DOHH2 (cell line): Measurements from ENCODE around the gene SQSTM1.

Source experiments
- H3F3A ChIP-seq: fragments of 200-600 bp; sonication (generic), shearing (Covaris generic); 2 replicates; pipeline ENCODE4 v1.6.0; 2016; ENCODE audit warnings: antibody characterized with exemption, mild to moderate bottlenecking; ENCODE audit not compliant: control insufficient read depth, insufficient read depth
- H3K27ac ChIP-seq: fragments of 200-600 bp; sonication (generic); 2 replicates; pipeline ENCODE4 v1.5.1; 2014; ENCODE audit warnings: low read depth, mild to moderate bottlenecking, low read length, moderate library complexity
- H3K27me3 ChIP-seq: fragments of 200-600 bp; sonication (generic); 2 replicates; pipeline ENCODE4 v1.6.1; 2014; ENCODE audit warnings: mild to moderate bottlenecking, low read length, mixed read lengths; ENCODE audit not compliant: control insufficient read depth
- H3K36me3 ChIP-seq: fragments of 200-600 bp; sonication (generic); 2 replicates; pipeline ENCODE4 v1.6.1; 2014; ENCODE audit warnings: mild to moderate bottlenecking, low read length, moderate library complexity, mixed read lengths; ENCODE audit not compliant: control insufficient read depth
- H3K4me1 ChIP-seq: fragments of 200-600 bp; sonication (generic); 2 replicates; pipeline ENCODE4 v1.6.1; 2014; ENCODE audit warnings: mild to moderate bottlenecking, low read length, mixed read lengths; ENCODE audit not compliant: control insufficient read depth
- H3K4me2 ChIP-seq: fragments of 200-600 bp; sonication (generic); 2 replicates; pipeline ENCODE4 v1.6.0; 2014; ENCODE audit warnings: mild to moderate bottlenecking, low read length, moderate library complexity
- H3K4me3 ChIP-seq: fragments of 200-600 bp; sonication (generic); 2 replicates; pipeline ENCODE4 v1.5.1; 2014; ENCODE audit warnings: mild to moderate bottlenecking, low read length, mixed read lengths
- H3K79me2 ChIP-seq: fragments of 200-600 bp; sonication (generic); 2 replicates; pipeline ENCODE4 v1.6.1; 2014; ENCODE audit warnings: mild to moderate bottlenecking, low read length, mixed read lengths; ENCODE audit not compliant: control insufficient read depth
- H3K9me2 ChIP-seq: fragments of 200-600 bp; sonication (generic); replicated peaks from 2 replicates; pipeline ENCODE4 v1.6.1; 2014; ENCODE audit warnings: mild to moderate bottlenecking, low read length, mixed read lengths; ENCODE audit not compliant: control insufficient read depth
- H3K9me3 ChIP-seq: fragments of 200-600 bp; sonication (generic); 2 replicates; pipeline ENCODE4 v1.6.1; 2014; ENCODE audit warnings: antibody characterized with exemption, low read length, mixed read lengths; ENCODE audit not compliant: control insufficient read depth, insufficient read depth
- H4K20me1 ChIP-seq: fragments of 200-600 bp; sonication (generic); 2 replicates; pipeline ENCODE4 v1.6.0; 2014; ENCODE audit warnings: low read depth, mild to moderate bottlenecking, antibody characterized with exemption, low read length, moderate library complexity; ENCODE audit not compliant: control insufficient read depth, insufficient read depth
- EZH2phosphoT487 ChIP-seq: fragments of 200-600 bp; sonication (generic); IDR thresholded peaks from 2 replicates; pipeline ENCODE4 v1.6.1; 2017; ENCODE audit warnings: borderline replicate concordance, mild to moderate bottlenecking, antibody characterized with exemption, low read length, moderate library complexity, mixed read lengths
- TF ChIP-seq, protein P1 (sequence below): fragments of 200-600 bp; sonication (generic); IDR thresholded peaks from one replicate; pipeline ENCODE4 v1.5.1; 2014; ENCODE audit warnings: antibody characterized with exemption, mild to moderate bottlenecking, low read depth, low read length; ENCODE audit not compliant: poor library complexity, severe bottlenecking

SQSTM1 gene

DNA sequence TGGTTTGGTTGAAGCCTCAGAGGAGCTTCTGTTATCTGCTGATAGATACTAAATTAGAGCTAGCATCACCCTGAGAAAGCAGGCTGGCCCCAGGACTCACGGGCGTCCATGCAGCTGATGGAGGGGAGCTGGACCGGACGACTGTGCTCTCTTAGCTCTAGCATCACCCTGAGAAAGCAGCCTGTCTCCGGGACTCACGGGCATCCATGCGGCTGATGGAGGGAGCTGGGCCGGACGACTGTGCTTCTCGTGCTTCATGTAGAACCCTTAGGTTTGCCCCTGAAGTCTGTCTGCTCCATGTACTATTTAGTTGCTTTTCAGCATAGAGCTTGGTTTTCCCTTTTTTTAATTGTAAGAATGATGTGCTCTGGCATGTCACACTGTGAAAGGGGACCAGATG, 43.2 kb upstream of the SQSTM1 start:
- no peaks in the 10 kb centered on the region for H3K79me2 ChIP-seq
- no peaks in the 10 kb centered on the region for H3K9me2 ChIP-seq
- H3K4me3 ChIP-seq, result no peak overlapping the region
- TF ChIP-seq, protein P1, sequence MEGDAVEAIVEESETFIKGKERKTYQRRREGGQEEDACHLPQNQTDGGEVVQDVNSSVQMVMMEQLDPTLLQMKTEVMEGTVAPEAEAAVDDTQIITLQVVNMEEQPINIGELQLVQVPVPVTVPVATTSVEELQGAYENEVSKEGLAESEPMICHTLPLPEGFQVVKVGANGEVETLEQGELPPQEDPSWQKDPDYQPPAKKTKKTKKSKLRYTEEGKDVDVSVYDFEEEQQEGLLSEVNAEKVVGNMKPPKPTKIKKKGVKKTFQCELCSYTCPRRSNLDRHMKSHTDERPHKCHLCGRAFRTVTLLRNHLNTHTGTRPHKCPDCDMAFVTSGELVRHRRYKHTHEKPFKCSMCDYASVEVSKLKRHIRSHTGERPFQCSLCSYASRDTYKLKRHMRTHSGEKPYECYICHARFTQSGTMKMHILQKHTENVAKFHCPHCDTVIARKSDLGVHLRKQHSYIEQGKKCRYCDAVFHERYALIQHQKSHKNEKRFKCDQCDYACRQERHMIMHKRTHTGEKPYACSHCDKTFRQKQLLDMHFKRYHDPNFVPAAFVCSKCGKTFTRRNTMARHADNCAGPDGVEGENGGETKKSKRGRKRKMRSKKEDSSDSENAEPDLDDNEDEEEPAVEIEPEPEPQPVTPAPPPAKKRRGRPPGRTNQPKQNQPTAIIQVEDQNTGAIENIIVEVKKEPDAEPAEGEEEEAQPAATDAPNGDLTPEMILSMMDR, result no peak
- TF ChIP-seq EZH2phosphoT487, result no peak
- no peaks in the 10 kb centered on the region for H3K27me3 ChIP-seq
- no peaks in the 10 kb centered on the region for H3K9me3 ChIP-seq
- H3K36me3 ChIP-seq, result peaks cover 49% of the 10 kb centered on the region
- H3K27ac ChIP-seq, result no peak overlapping the region
- H3K4me2 ChIP-seq, result no peak overlapping the region
- H3F3A ChIP-seq, result peaks cover 4% of the 10 kb centered on the region; the same call in 1 of the 2 replicates
- no peaks in the 10 kb centered on the region for H3K4me1 ChIP-seq
- no peaks in the 10 kb centered on the region; the same call in 1 of the 2 replicates for H4K20me1 ChIP-seq

DNA sequence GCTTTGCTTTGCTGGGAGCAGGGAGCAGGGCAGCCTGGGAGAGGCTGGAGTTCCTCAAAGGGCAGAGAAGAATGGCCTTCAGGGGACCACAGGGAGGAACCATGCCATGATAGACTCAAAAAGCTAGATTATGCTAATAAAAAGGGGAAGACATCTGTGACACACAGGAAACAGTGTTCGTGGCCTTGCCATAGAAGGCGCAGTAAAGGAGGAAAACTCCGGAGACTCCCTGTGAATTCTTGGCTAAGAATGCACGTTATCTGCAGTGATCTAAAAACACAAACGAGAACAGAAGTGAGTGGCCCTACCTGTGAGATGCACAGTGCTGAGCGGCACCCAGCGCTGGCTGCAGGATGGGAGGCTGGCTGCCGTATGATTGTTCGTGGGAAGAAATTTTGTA, 42.8 kb upstream of the SQSTM1 start:
- H3K4me3 ChIP-seq, result no peak overlapping the region
- H3K9me2 ChIP-seq, result no peaks in the 10 kb centered on the region
- no peaks in the 10 kb centered on the region for H3K27me3 ChIP-seq
- TF ChIP-seq EZH2phosphoT487, result no peak
- TF ChIP-seq, protein P1, result no peak
- no peaks in the 10 kb centered on the region for H3K4me1 ChIP-seq
- H3K36me3 ChIP-seq, result peaks cover 46% of the 10 kb centered on the region
- no peaks in the 10 kb centered on the region; the same call in 1 of the 2 replicates for H4K20me1 ChIP-seq
- H3K4me2 ChIP-seq, result no peak overlapping the region
- H3K79me2 ChIP-seq, result no peaks in the 10 kb centered on the region
- H3F3A ChIP-seq, result peaks cover 4% of the 10 kb centered on the region; the same call in 1 of the 2 replicates
- no peaks in the 10 kb centered on the region for H3K9me3 ChIP-seq
- no peak overlapping the region for H3K27ac ChIP-seq

DNA sequence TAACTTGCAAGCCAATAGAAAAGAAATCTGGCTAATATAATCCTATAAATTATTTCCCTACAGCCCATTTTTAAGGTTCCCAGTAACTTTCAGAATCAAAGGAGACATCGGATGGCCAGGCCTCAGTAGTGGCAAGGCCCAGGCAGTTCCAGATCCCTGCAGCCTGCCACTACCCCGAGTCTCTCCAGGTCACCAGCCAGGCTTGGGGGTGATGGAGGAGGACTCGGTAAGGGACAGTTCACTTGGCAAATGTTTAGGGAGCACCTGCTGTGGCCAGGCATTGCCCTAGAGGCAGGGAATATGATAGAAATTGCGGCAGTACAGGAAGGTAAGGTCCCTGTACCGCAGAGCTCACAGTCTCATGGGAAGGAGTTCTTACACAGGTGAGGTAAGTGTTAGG, 42.1 kb upstream of the SQSTM1 start:
- H3K4me1 ChIP-seq, result no peaks in the 10 kb centered on the region
- TF ChIP-seq EZH2phosphoT487, result no peak
- TF ChIP-seq, protein P1, result no peak
- H3F3A ChIP-seq, result peaks cover 4% of the 10 kb centered on the region; the same call in 1 of the 2 replicates
- no peaks in the 10 kb centered on the region for H3K9me2 ChIP-seq
- H3K4me3 ChIP-seq, result no peak overlapping the region
- no peak overlapping the region for H3K27ac ChIP-seq
- H3K36me3 ChIP-seq, result peaks cover 40% of the 10 kb centered on the region
- H3K9me3 ChIP-seq, result no peaks in the 10 kb centered on the region
- H3K27me3 ChIP-seq, result no peaks in the 10 kb centered on the region
- H4K20me1 ChIP-seq, result no peaks in the 10 kb centered on the region; the same call in 1 of the 2 replicates
- H3K4me2 ChIP-seq, result no peak overlapping the region
- H3K79me2 ChIP-seq, result no peaks in the 10 kb centered on the region

DNA sequence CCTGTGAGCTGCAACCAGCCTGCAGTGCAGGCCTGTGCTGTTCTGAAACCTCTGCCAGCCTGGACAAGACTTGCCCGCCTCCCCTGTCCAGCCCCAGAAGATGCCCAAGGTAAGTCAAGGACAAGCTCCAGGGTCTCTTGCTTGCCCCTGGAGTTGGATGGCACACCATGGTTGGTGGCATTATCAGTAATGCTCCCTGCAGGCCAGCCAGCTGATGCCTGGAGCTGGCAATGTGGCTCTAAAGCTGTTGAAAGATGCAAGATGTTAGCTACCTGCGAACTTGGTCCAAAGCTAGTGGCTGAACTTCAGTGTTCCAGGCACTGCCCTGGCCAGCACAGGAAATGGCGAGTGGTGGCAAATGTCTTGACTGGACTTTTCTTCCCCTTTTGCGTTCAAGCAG, 40.9 kb upstream of the SQSTM1 start:
- Histone ChIP-seq H3K4me2 (no peak overlapping the region), H3K79me2 (no peaks in the 10 kb centered on the region), H3F3A (peaks cover 4% of the 10 kb centered on the region; the same call in 1 of the 2 replicates), H3K27me3 (no peaks in the 10 kb centered on the region), H3K27ac (no peak overlapping the region), H3K36me3 (peaks cover 27% of the 10 kb centered on the region), H3K9me2 (no peaks in the 10 kb centered on the region), H3K4me1 (no peaks in the 10 kb centered on the region), H3K4me3 (no peak overlapping the region), H3K9me3 (no peaks in the 10 kb centered on the region), H4K20me1 (no peaks in the 10 kb centered on the region; the same call in 1 of the 2 replicates)
- TF ChIP-seq, protein P1, result no peak
- no peak for TF ChIP-seq EZH2phosphoT487
